ENCODE measurements around the gene CRYGC. TPM values are rescaled to one million over a fixed set of nuclear protein-coding genes. Genes with fewer than 3 reads are reported as not detected.

The CRYGC gene
- polyA plus RNA-seq, 3 donors: not detected

DNA sequence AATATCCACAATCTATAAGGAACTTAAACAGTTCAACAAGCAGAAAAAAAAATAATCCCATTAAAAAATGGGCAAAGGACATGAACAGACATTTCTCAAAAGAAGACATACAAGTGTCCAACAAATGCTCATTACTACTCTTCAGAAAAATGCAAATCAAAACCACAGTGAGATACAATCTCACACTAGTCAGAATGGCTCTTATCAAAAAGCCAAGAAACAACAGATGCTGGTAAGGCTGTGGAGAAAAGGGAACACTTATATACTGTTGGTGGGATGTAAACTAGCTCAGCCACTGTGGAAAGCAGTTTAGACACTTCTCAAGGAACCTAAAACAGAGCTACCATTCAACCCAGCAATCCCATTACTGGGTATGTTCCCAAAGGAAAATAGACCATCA lies 23.5 kb upstream of the CRYGC start:
- Mint-ChIP-seq H3K27me3 (ENCODE audit: low read depth in 3 of 3) (peaks cover 0 to 1% (median 0%) of the 10 kb centered on the region in 3 donors), H3K27ac (no peak overlapping the region), H3K36me3 (no peaks in the 10 kb centered on the region), H3K9me3 (peaks cover 10 to 20% (median 15%) of the 10 kb centered on the region in 7 donors), H3K4me1 (peaks cover 5% of the 10 kb centered on the region), H3K4me3 (no peak overlapping the region)
- H3K79me2 ChIP-seq (ENCODE audit: insufficient read depth, low read length): no peaks in the 10 kb centered on the region
- no peaks in the 10 kb centered on the region for H3K27me3 ChIP-seq (ENCODE audit: control insufficient read depth in 2 of 2, insufficient read depth in 2 of 2, low read length in 2 of 2)
- no peak overlapping the region for H2AFZ ChIP-seq (ENCODE audit: insufficient read depth, low read depth, low read length, poor library complexity, severe bottlenecking)
- no peak for DNase-seq
- peaks cover 0 to 4% of the 10 kb centered on the region in 2 donors for H3K9me3 ChIP-seq (replicated peaks in 1 of 2; ENCODE audit: control insufficient read depth in 1 of 2, insufficient read depth in 1 of 2, low read length in 2 of 2)
- H3K4me3 ChIP-seq (replicated peaks in 1 of 3; ENCODE audit: low read depth in 2 of 3, low read length in 3 of 3): no peak overlapping the region
- no peak for TF ChIP-seq CTCF (IDR thresholded peaks at IDR 0.05)
- intact Hi-C loops (cut with micrococcal nuclease): no loop called here
- no peaks in the 10 kb centered on the region for H4K20me1 ChIP-seq (ENCODE audit: insufficient read depth, low read length)
- H3K36me3 ChIP-seq (replicated peaks in 1 of 2; ENCODE audit: control insufficient read depth in 1 of 2, insufficient read depth in 2 of 2, low read length in 2 of 2): no peaks in the 10 kb centered on the region
- no peaks in the 10 kb centered on the region for H3K4me1 ChIP-seq (ENCODE audit: control insufficient read depth in 1 of 2, insufficient read depth in 2 of 2, low read length in 2 of 2)
- no peak overlapping the region for H3K27ac ChIP-seq (ENCODE audit: low read depth in 1 of 2, low read length in 2 of 2)
- H3K9ac ChIP-seq (ENCODE audit: insufficient read depth, low read length, poor library complexity, severe bottlenecking): no peak overlapping the region
- no peak overlapping the region for H3K4me2 ChIP-seq (replicated peaks; ENCODE audit: extremely low read depth, low read length, poor library complexity, severe bottlenecking)

DNA sequence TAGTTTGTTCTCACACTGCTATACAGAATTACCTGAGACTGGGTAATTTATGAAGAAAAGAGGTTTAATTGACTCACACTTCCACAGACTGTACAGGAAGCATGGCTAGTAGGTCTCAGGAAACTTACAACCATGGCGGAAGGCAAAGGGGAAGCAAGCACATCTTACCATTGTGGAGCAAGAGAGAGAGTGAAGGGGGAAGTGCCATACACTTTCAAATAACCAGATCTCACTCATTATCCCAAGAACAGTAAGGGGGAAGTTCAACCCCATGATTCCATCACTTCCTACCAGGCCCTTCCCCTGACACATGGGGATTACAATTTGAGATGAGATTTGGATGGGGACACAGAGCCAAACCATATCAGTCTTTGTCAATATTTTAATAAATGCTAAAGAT lies 21.3 kb upstream of the CRYGC start:
- Histone ChIP-seq H3K9ac (ENCODE audit: insufficient read depth, low read length, poor library complexity, severe bottlenecking) (no peak overlapping the region), H4K20me1 (ENCODE audit: insufficient read depth, low read length) (no peaks in the 10 kb centered on the region), H2AFZ (ENCODE audit: insufficient read depth, low read depth, low read length, poor library complexity, severe bottlenecking) (no peak overlapping the region), H3K4me3 (replicated peaks in 1 of 3; ENCODE audit: low read depth in 2 of 3, low read length in 3 of 3) (no peak overlapping the region), H3K27ac (ENCODE audit: low read depth in 1 of 2, low read length in 2 of 2) (no peak overlapping the region), H3K9me3 (replicated peaks in 1 of 2; ENCODE audit: control insufficient read depth in 1 of 2, insufficient read depth in 1 of 2, low read length in 2 of 2) (peaks cover 0 to 4% of the 10 kb centered on the region in 2 donors), H3K27me3 (ENCODE audit: control insufficient read depth in 2 of 2, insufficient read depth in 2 of 2, low read length in 2 of 2) (no peaks in the 10 kb centered on the region), H3K4me1 (ENCODE audit: control insufficient read depth in 1 of 2, insufficient read depth in 2 of 2, low read length in 2 of 2) (no peaks in the 10 kb centered on the region), H3K4me2 (replicated peaks; ENCODE audit: extremely low read depth, low read length, poor library complexity, severe bottlenecking) (no peak overlapping the region), H3K79me2 (ENCODE audit: insufficient read depth, low read length) (no peaks in the 10 kb centered on the region), H3K36me3 (replicated peaks in 1 of 2; ENCODE audit: control insufficient read depth in 1 of 2, insufficient read depth in 2 of 2, low read length in 2 of 2) (no peaks in the 10 kb centered on the region)
- H3K27me3 Mint-ChIP-seq (ENCODE audit: low read depth in 3 of 3): peaks cover 0 to 1% (median 0%) of the 10 kb centered on the region in 3 donors
- DNase-seq: peak; percentile 8 to 27 (median 13)
- H3K9me3 Mint-ChIP-seq: peaks cover 10 to 20% (median 15%) of the 10 kb centered on the region in 7 donors
- H3K36me3 Mint-ChIP-seq: no peaks in the 10 kb centered on the region
- H3K4me3 Mint-ChIP-seq: no peak overlapping the region
- no CpG with 5 or more reads among the region's 1 CpG for WGBS (ENCODE audit: insufficient coverage)
- H3K27ac Mint-ChIP-seq: no peak overlapping the region
- peaks cover 5% of the 10 kb centered on the region for H3K4me1 Mint-ChIP-seq
- intact Hi-C loops (cut with micrococcal nuclease): no loop called here
- TF ChIP-seq CTCF (IDR thresholded peaks at IDR 0.05): no peak
